Myocyte (in vitro differentiated cells): Measurements from ENCODE around the gene COBL. TPM values are rescaled to one million over a fixed set of nuclear protein-coding genes. Genes with fewer than 3 reads are reported as not detected.
A peak's percentile ranks its signal among the peaks of the same experiment; 100 is the strongest.

ENCODE experiments used
- DNase-seq: peaks from one replicate; pipeline ENCODE4 v3.0.0-alpha.2; 2012; ENCODE audit warnings: low read depth
- total RNA-seq: library from RNA; depleted of rRNA; stranded (reverse); fragments of >200 nt; gene quantifications from 2 replicates; pipeline ENCODE4 v1.2.3, GENCODE V29; 2014

The COBL gene
- total RNA-seq, 1 donor from 2014 or later: 52.6 TPM

GRCh38 chr7:51256209-51256781, 60.3 kb downstream of the COBL start:
- DNase-seq: peak; percentile 74

- DNase-seq: peak; percentile 92
These were observed 60.9 kb downstream of the COBL start for GRCh38 chr7:51255536-51256208.

- DNase-seq: no peak
These were observed 61.6 kb downstream of the COBL start for GRCh38 chr7:51255036-51255435.

GRCh38 chr7:51253157-51253556, 63.5 kb downstream of the COBL start:
- DNase-seq: peak; percentile 39

GRCh38 chr7:51251290-51251689, 65.3 kb downstream of the COBL start:
- DNase-seq: no peak

- no peak for DNase-seq
These were observed 66.1 kb downstream of the COBL start for GRCh38 chr7:51250512-51250911.

GRCh38 chr7:51249991-51250390, 66.6 kb downstream of the COBL start:
- DNase-seq: no peak

GRCh38 chr7:51249187-51249945, 67.2 kb downstream of the COBL start:
- DNase-seq: no peak

- peak; percentile 65 for DNase-seq
These were observed 70.1 kb downstream of the COBL start for GRCh38 chr7:51246258-51247245.

GRCh38 chr7:51244885-51245284, 71.7 kb downstream of the COBL start:
- DNase-seq: no peak

GRCh38 chr7:51244053-51244452, 72.6 kb downstream of the COBL start:
- DNase-seq: no peak

- no peak for DNase-seq
These were observed 73.0 kb downstream of the COBL start for GRCh38 chr7:51243631-51244030.

- DNase-seq: no peak
These were observed 73.6 kb downstream of the COBL start for GRCh38 chr7:51242881-51243518.

- DNase-seq: no peak
These were observed 74.5 kb downstream of the COBL start for GRCh38 chr7:51242007-51242691.

- DNase-seq: no peak
These were observed 75.7 kb downstream of the COBL start for GRCh38 chr7:51240868-51241267.

GRCh38 chr7:51239691-51240090, 76.9 kb downstream of the COBL start:
- no peak for DNase-seq

- DNase-seq: no peak
These were observed 77.6 kb downstream of the COBL start for GRCh38 chr7:51238981-51239495.

- no peak for DNase-seq
These were observed 79.0 kb downstream of the COBL start for GRCh38 chr7:51237446-51238133.

GRCh38 chr7:51236470-51237132, 80.0 kb downstream of the COBL start:
- DNase-seq: no peak
